GM23338 (cell line): ENCODE data around the gene KCTD15. TPM values are rescaled to one million over a fixed set of nuclear protein-coding genes. Genes with fewer than 3 reads are reported as not detected.

ENCODE experiments used
- ATAC-seq: fragments of 200-7000 bp; cut with Tn5 transposase; 3 replicates; pipeline ENCODE4 v1.9.1; 2020
- DNase-seq: peaks from one replicate; pipeline ENCODE4 v3.0.0-alpha.2; 2015; ENCODE audit warnings: low spot score
- H2AFZ ChIP-seq: fragments of 200-600 bp; sonication (generic); 2 replicates; pipeline ENCODE4 v1.8.0; 2016; ENCODE audit warnings: antibody characterized with exemption, mild to moderate bottlenecking, moderate library complexity
- H3F3A ChIP-seq: fragments of 200-600 bp; sonication (generic); replicated peaks from 2 replicates; pipeline ENCODE4 v1.8.0; 2017; ENCODE audit warnings: antibody characterized with exemption, mixed run types, low read depth
- H3K27ac ChIP-seq: fragments of 200-600 bp; sonication (generic); 2 replicates; pipeline ENCODE4 v1.6.1; 2016; ENCODE audit warnings: low read depth
- H3K27me3 ChIP-seq: fragments of 200-600 bp; sonication (generic); 2 replicates; pipeline ENCODE4 v1.8.0; 2016; ENCODE audit warnings: mild to moderate bottlenecking, mixed run types, moderate library complexity; ENCODE audit not compliant: insufficient read depth
- H3K36me3 ChIP-seq: fragments of 200-600 bp; sonication (generic); 2 replicates; pipeline ENCODE4 v1.8.0; 2016; ENCODE audit warnings: mild to moderate bottlenecking; ENCODE audit not compliant: insufficient read depth
- H3K4me1 ChIP-seq: fragments of 200-600 bp; sonication (generic); 2 replicates; pipeline ENCODE4 v1.8.0; 2016; ENCODE audit warnings: mild to moderate bottlenecking, moderate library complexity; ENCODE audit not compliant: insufficient read depth
- H3K4me2 ChIP-seq: fragments of 200-600 bp; sonication (generic); 2 replicates; pipeline ENCODE4 v1.7.1; 2017; ENCODE audit warnings: mixed run types
- H3K4me3 ChIP-seq: fragments of 200-600 bp; sonication (generic); 2 replicates; pipeline ENCODE4 v1.6.1; 2016; ENCODE audit warnings: mixed run types
- H3K79me2 ChIP-seq: fragments of 200-600 bp; sonication (generic); replicated peaks from 2 replicates; pipeline ENCODE4 v1.8.0; 2017; ENCODE audit warnings: mild to moderate bottlenecking; ENCODE audit not compliant: insufficient read depth
- H3K9me2 ChIP-seq: fragments of 200-600 bp; sonication (generic); 2 replicates; pipeline ENCODE4 v1.8.0; 2017; ENCODE audit not compliant: insufficient read depth
- H4K20me1 ChIP-seq: fragments of 200-600 bp; sonication (generic); replicated peaks from 2 replicates; pipeline ENCODE4 v1.8.0; 2017; ENCODE audit warnings: mild to moderate bottlenecking; ENCODE audit not compliant: insufficient read depth
- H3K27ac Mint-ChIP-seq: 2 replicates; pipeline ENCODE4 v1.8.0; 2020; ENCODE audit warnings: inconsistent platforms, mild to moderate bottlenecking, moderate library complexity, mixed read lengths
- H3K27me3 Mint-ChIP-seq: 3 replicates; pipeline ENCODE4 v1.8.0; 2022; ENCODE audit warnings: low read depth, mild to moderate bottlenecking, moderate library complexity, mixed read lengths, inconsistent platforms; ENCODE audit not compliant: insufficient read depth, poor library complexity
- H3K36me3 Mint-ChIP-seq: 3 replicates; pipeline ENCODE4 v1.8.0; 2021; ENCODE audit warnings: low read depth, mild to moderate bottlenecking, inconsistent platforms, moderate library complexity, mixed read lengths
- H3K4me1 Mint-ChIP-seq: 3 replicates; pipeline ENCODE4 v1.8.0; 2020; ENCODE audit warnings: mild to moderate bottlenecking, inconsistent platforms, mixed read lengths
- H3K4me3 Mint-ChIP-seq: 3 replicates; pipeline ENCODE4 v1.8.0; 2021; ENCODE audit warnings: moderate library complexity, mild to moderate bottlenecking, inconsistent platforms, mixed read lengths
- H3K9me3 Mint-ChIP-seq: 3 replicates; pipeline ENCODE4 v1.8.0; 2020; ENCODE audit warnings: moderate library complexity, mild to moderate bottlenecking, inconsistent platforms, mixed read lengths
- CREB1 ChIP-seq: fragments of 250-450 bp; sonication (Bioruptor Pico); IDR thresholded peaks from 2 replicates; pipeline ENCODE4 v1.5.0; 2020; ENCODE audit warnings: low read depth, mild to moderate bottlenecking, moderate library complexity
- EZH2phosphoT487 ChIP-seq: fragments of 200-600 bp; sonication (generic); IDR thresholded peaks from one replicate; pipeline ENCODE4 v1.8.1; 2018; ENCODE audit warnings: antibody characterized with exemption; ENCODE audit not compliant: unreplicated experiment
- JUNB ChIP-seq: IDR thresholded peaks from one replicate; pipeline ENCODE4 v1.6.1; 2016; ENCODE audit warnings: antibody characterized with exemption; ENCODE audit not compliant: unreplicated experiment
- NANOG ChIP-seq: IDR thresholded peaks from 2 replicates; pipeline ENCODE4 v1.6.1; 2016; ENCODE audit warnings: antibody characterized with exemption, borderline replicate concordance
- POLR2AphosphoS5 ChIP-seq: IDR thresholded peaks from 2 replicates; pipeline ENCODE4 v1.6.1; 2016; ENCODE audit warnings: antibody characterized with exemption, low read depth
- STAT1 ChIP-seq: IDR thresholded peaks from one replicate; pipeline ENCODE4 v1.6.1; 2016; ENCODE audit warnings: antibody characterized with exemption; ENCODE audit not compliant: unreplicated experiment
- ZNF114 ChIP-seq: fragments of 250-450 bp; sonication (Bioruptor Pico); IDR thresholded peaks from 2 replicates; pipeline ENCODE4 v1.5.0; 2020; ENCODE audit warnings: mild to moderate bottlenecking, moderate library complexity
- ZNF331 ChIP-seq: fragments of 250-450 bp; sonication (Bioruptor Pico); IDR thresholded peaks from 2 replicates; pipeline ENCODE4 v1.5.0; 2020; ENCODE audit warnings: low read depth, mild to moderate bottlenecking, moderate library complexity
- polyA plus RNA-seq: library from polyadenylated mRNA; unstranded; fragments of >200 nt; fragmentation: Nextera tagmentation; extraction: Ambion mirVana; gene quantifications from 2 replicates; pipeline ENCODE4 v1.2.1, GENCODE V29; 2016
- total RNA-seq: library from RNA; depleted of rRNA; stranded (reverse); fragments of >200 nt; shearing (Covaris generic); gene quantifications from 2 replicates; pipeline ENCODE4 v1.2.3, GENCODE V29; 2014
- TF ChIP-seq, protein P1 (sequence below), 2 experiments: fragments of 200-600 bp in 1 of 2; sonication (generic) in 1 of 2; conservative IDR thresholded peaks; 2 replicates each; pipeline versions ENCODE4 v1.5.1 to v1.6.1; 2016 to 2017; ENCODE audit warnings: antibody characterized with exemption in 2 of 2, low read depth in 2 of 2, mild to moderate bottlenecking in 2 of 2, moderate library complexity in 1 of 2
- TF ChIP-seq, protein P2 (sequence below): IDR thresholded peaks from one replicate; pipeline ENCODE4 v1.6.1; 2018; ENCODE audit warnings: antibody characterized with exemption; ENCODE audit not compliant: unreplicated experiment
- TF ChIP-seq, protein P3 (sequence below): IDR thresholded peaks from 2 replicates; pipeline ENCODE4 v1.6.1; 2016; ENCODE audit warnings: antibody characterized with exemption

Gene KCTD15
- total and polyA plus RNA-seq, 2 experiments from 2014 or later, result 5.1 to 60.1 TPM

DNA sequence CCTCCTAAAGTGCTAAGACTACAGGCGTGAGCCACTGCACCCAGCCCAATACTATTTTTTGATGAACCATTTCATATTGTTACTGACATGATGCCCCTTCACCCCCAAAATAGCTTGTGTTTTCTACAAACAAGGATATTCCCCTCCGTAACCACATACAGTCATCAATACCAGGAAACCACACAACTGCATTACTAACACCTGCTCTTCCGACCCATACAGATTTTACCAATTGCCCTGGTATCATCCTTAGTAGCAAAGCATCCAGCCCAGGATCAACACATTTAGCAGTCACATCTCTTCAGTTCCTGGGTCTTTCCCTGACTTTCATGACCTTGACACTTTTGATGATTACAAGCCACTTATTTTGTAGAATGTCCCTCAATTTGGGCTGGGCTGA lies 33.6 kb downstream of the KCTD15 start:
- H3K4me1 Mint-ChIP-seq, result peaks cover 4% of the 10 kb centered on the region; the same call in 2 of the 3 replicates
- H3K27ac ChIP-seq, result no peak overlapping the region
- ATAC-seq, result no peak

DNA sequence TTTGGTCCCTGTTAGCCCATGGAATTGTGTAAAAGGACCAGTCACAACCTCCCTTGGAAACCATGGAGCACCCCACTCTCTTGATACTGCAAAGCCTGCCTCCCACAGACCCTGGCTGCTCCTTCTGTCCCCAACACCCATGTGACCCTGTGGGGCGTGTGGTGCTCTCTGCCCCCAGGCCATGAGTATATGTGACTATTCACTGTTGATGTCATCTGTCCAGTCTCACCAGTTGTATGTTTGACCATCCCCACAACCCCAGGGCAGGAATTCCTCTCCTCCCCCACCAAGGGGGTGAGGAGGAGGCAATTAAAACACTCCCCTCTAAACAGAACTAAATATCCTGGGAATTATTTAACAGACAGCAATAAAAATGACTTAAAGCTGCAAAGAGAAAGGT lies 35.2 kb downstream of the KCTD15 start:
- Histone ChIP-seq H4K20me1 (no peaks in the 10 kb centered on the region), H3K27me3 (no peaks in the 10 kb centered on the region), H3K4me3 (no peak overlapping the region), H3K79me2 (no peaks in the 10 kb centered on the region), H3K4me2 (no peak overlapping the region), H3K27ac (no peak overlapping the region), H3K9me2 (no peaks in the 10 kb centered on the region), H3K4me1 (no peaks in the 10 kb centered on the region), H2AFZ (0 out of 2 replicates have a peak overlapping the region, but pooled peaks have one; percentile 38), H3K36me3 (no peaks in the 10 kb centered on the region), H3F3A (no peaks in the 10 kb centered on the region)
- H3K27me3 Mint-ChIP-seq, result peaks cover 10% of the 10 kb centered on the region
- no peaks in the 10 kb centered on the region for H3K36me3 Mint-ChIP-seq
- DNase-seq (no peak), ATAC-seq (no peak)
- H3K27ac Mint-ChIP-seq, result no peak overlapping the region
- no peaks in the 10 kb centered on the region for H3K9me3 Mint-ChIP-seq
- peaks cover 4% of the 10 kb centered on the region; the same call in 2 of the 3 replicates for H3K4me1 Mint-ChIP-seq
- H3K4me3 Mint-ChIP-seq, result no peak overlapping the region
- TF ChIP-seq NANOG, result no peak
- no peak for TF ChIP-seq CREB1
- TF ChIP-seq JUNB, result no peak
- no peak for TF ChIP-seq STAT1
- no peak for TF ChIP-seq ZNF114 (CRISPR knock-in tag)
- TF ChIP-seq, protein P1, sequence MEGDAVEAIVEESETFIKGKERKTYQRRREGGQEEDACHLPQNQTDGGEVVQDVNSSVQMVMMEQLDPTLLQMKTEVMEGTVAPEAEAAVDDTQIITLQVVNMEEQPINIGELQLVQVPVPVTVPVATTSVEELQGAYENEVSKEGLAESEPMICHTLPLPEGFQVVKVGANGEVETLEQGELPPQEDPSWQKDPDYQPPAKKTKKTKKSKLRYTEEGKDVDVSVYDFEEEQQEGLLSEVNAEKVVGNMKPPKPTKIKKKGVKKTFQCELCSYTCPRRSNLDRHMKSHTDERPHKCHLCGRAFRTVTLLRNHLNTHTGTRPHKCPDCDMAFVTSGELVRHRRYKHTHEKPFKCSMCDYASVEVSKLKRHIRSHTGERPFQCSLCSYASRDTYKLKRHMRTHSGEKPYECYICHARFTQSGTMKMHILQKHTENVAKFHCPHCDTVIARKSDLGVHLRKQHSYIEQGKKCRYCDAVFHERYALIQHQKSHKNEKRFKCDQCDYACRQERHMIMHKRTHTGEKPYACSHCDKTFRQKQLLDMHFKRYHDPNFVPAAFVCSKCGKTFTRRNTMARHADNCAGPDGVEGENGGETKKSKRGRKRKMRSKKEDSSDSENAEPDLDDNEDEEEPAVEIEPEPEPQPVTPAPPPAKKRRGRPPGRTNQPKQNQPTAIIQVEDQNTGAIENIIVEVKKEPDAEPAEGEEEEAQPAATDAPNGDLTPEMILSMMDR (conservative IDR thresholded peaks at IDR 0.05; ENCODE audit: low read depth in 2 of 2), result no peak
- TF ChIP-seq, protein P2, sequence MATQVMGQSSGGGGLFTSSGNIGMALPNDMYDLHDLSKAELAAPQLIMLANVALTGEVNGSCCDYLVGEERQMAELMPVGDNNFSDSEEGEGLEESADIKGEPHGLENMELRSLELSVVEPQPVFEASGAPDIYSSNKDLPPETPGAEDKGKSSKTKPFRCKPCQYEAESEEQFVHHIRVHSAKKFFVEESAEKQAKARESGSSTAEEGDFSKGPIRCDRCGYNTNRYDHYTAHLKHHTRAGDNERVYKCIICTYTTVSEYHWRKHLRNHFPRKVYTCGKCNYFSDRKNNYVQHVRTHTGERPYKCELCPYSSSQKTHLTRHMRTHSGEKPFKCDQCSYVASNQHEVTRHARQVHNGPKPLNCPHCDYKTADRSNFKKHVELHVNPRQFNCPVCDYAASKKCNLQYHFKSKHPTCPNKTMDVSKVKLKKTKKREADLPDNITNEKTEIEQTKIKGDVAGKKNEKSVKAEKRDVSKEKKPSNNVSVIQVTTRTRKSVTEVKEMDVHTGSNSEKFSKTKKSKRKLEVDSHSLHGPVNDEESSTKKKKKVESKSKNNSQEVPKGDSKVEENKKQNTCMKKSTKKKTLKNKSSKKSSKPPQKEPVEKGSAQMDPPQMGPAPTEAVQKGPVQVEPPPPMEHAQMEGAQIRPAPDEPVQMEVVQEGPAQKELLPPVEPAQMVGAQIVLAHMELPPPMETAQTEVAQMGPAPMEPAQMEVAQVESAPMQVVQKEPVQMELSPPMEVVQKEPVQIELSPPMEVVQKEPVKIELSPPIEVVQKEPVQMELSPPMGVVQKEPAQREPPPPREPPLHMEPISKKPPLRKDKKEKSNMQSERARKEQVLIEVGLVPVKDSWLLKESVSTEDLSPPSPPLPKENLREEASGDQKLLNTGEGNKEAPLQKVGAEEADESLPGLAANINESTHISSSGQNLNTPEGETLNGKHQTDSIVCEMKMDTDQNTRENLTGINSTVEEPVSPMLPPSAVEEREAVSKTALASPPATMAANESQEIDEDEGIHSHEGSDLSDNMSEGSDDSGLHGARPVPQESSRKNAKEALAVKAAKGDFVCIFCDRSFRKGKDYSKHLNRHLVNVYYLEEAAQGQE, result no peak
- TF ChIP-seq EZH2phosphoT487, result no peak
- no peak for TF ChIP-seq ZNF331 (CRISPR knock-in tag)

More for the DNA sequence above, 33.6 kb downstream of the KCTD15 start:
- H3K27ac Mint-ChIP-seq, result no peak overlapping the region
- Histone ChIP-seq H3K4me3 (no peak overlapping the region), H3F3A (no peaks in the 10 kb centered on the region), H3K4me2 (no peak overlapping the region), H3K79me2 (no peaks in the 10 kb centered on the region), H3K27me3 (no peaks in the 10 kb centered on the region), H3K9me2 (no peaks in the 10 kb centered on the region), H4K20me1 (no peaks in the 10 kb centered on the region), H2AFZ (no peak overlapping the region), H3K4me1 (no peaks in the 10 kb centered on the region), H3K36me3 (no peaks in the 10 kb centered on the region)
- H3K27me3 Mint-ChIP-seq, result peaks cover 10% of the 10 kb centered on the region
- no peaks in the 10 kb centered on the region for H3K36me3 Mint-ChIP-seq
- no peaks in the 10 kb centered on the region for H3K9me3 Mint-ChIP-seq
- no peak for DNase-seq
- TF ChIP-seq POLR2AphosphoS5, result no peak
- TF ChIP-seq, protein P3, sequence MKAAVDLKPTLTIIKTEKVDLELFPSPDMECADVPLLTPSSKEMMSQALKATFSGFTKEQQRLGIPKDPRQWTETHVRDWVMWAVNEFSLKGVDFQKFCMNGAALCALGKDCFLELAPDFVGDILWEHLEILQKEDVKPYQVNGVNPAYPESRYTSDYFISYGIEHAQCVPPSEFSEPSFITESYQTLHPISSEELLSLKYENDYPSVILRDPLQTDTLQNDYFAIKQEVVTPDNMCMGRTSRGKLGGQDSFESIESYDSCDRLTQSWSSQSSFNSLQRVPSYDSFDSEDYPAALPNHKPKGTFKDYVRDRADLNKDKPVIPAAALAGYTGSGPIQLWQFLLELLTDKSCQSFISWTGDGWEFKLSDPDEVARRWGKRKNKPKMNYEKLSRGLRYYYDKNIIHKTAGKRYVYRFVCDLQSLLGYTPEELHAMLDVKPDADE, result no peak
- no peak for TF ChIP-seq NANOG
- H3K4me3 Mint-ChIP-seq, result no peak overlapping the region
